Ecto neural progenitor cell (in vitro differentiated cells): ENCODE data around the gene HMCN2.

Source experiments
- DNase-seq: peaks from one replicate; pipeline ENCODE4 v3.0.0-alpha.2; 2018; ENCODE audit warnings: low spot score

The HMCN2 gene

GRCh38 chr9:130366888-130367550, 101.5 kb downstream of the HMCN2 start:
- DNase-seq: no peak

GRCh38 chr9:130368631-130369103, 103.1 kb downstream of the HMCN2 start:
- DNase-seq: no peak

- no peak for DNase-seq
Measured at GRCh38 chr9:130370226-130370625, 104.7 kb downstream of the HMCN2 start.

GRCh38 chr9:130371196-130371966, 105.8 kb downstream of the HMCN2 start:
- DNase-seq: no peak

- DNase-seq: no peak
Measured at GRCh38 chr9:130372057-130372456, 106.5 kb downstream of the HMCN2 start.

GRCh38 chr9:130373679-130374325, 108.2 kb downstream of the HMCN2 start:
- DNase-seq: no peak

- no peak for DNase-seq
Measured at GRCh38 chr9:130377612-130378011, 112.1 kb downstream of the HMCN2 start.

- no peak for DNase-seq
Measured at GRCh38 chr9:130378875-130379648, 113.5 kb downstream of the HMCN2 start.

GRCh38 chr9:130379649-130379970, 114.0 kb downstream of the HMCN2 start:
- no peak for DNase-seq

GRCh38 chr9:130380920-130381469, 115.4 kb downstream of the HMCN2 start:
- DNase-seq: no peak

- DNase-seq: no peak
Measured at GRCh38 chr9:130381660-130382059, 116.1 kb downstream of the HMCN2 start.

- no peak for DNase-seq
Measured at GRCh38 chr9:130382096-130382495, 116.5 kb downstream of the HMCN2 start.

GRCh38 chr9:130382636-130383349, 117.2 kb downstream of the HMCN2 start:
- no peak for DNase-seq

- no peak for DNase-seq
Measured at GRCh38 chr9:130383350-130383715, 117.8 kb downstream of the HMCN2 start.

GRCh38 chr9:130383979-130384676, 118.6 kb downstream of the HMCN2 start:
- DNase-seq: no peak

GRCh38 chr9:130385257-130385656, 119.7 kb downstream of the HMCN2 start:
- no peak for DNase-seq

GRCh38 chr9:130387398-130387797, 121.8 kb downstream of the HMCN2 start:
- DNase-seq: no peak

GRCh38 chr9:130387905-130388304, 122.3 kb downstream of the HMCN2 start:
- no peak for DNase-seq

- DNase-seq: no peak
Measured at GRCh38 chr9:130390390-130390789, 124.8 kb downstream of the HMCN2 start.

- DNase-seq: no peak
Measured at GRCh38 chr9:130390986-130391385, 125.4 kb downstream of the HMCN2 start.

- no peak for DNase-seq
Measured at GRCh38 chr9:130391866-130392265, 126.3 kb downstream of the HMCN2 start.
